GM19043 (cell line): ENCODE measurements around the gene INO80B.
"Not testable (repeated sequence)": the region's sequence is repeated elsewhere in the genome, so short reads cannot be mapped to it uniquely, and the experiment has no call there.

Source experiments
- ATAC-seq: cut with Tn5 transposase; IDR thresholded peaks from one replicate; pipeline ENCODE4 v1.9.1; 2021; ENCODE audit warnings: low read depth; ENCODE audit not compliant: unreplicated experiment

The INO80B gene

GRCh38 chr2:74447230-74447999, 7.5 kb upstream of the INO80B start:
- ATAC-seq = no peak

- no peak for ATAC-seq
Observed at GRCh38 chr2:74448771-74449170, 6.1 kb upstream of the INO80B start.

GRCh38 chr2:74450570-74451190, 4.2 kb upstream of the INO80B start:
- no peak for ATAC-seq

GRCh38 chr2:74457129-74457548, 2.3 kb downstream of the INO80B start:
- ATAC-seq = no peak

- ATAC-seq = peak; percentile 14
Observed at GRCh38 chr2:74457549-74458131, 2.8 kb downstream of the INO80B start.

- ATAC-seq = peak; percentile 81
Observed at GRCh38 chr2:74458132-74458937, 3.4 kb downstream of the INO80B start, which contains the start of gene WBP1. Gene WBP1, plus strand, starts transcription at chr2:74458438. Its CDS starts 165 bp downstream, at chr2:74458603.

GRCh38 chr2:74458938-74459363, 4.1 kb downstream of the INO80B start:
- no peak for ATAC-seq

- ATAC-seq = not testable (repeated sequence)
Observed at GRCh38 chr2:74459503-74460118, 4.7 kb downstream of the INO80B start.

- ATAC-seq = not testable (repeated sequence)
Observed at GRCh38 chr2:74460187-74460586, 5.3 kb downstream of the INO80B start.

GRCh38 chr2:74461187-74462053, 6.5 kb downstream of the INO80B start:
- ATAC-seq = no peak

GRCh38 chr2:74462054-74462785, 7.3 kb downstream of the INO80B start:
- ATAC-seq = no peak

- no peak for ATAC-seq
Observed at GRCh38 chr2:74462786-74463105, 7.9 kb downstream of the INO80B start.

- no peak for ATAC-seq
Observed at GRCh38 chr2:74464406-74464805, 9.5 kb downstream of the INO80B start.

- ATAC-seq = not testable (repeated sequence)
Observed at GRCh38 chr2:74470742-74471141, 15.9 kb downstream of the INO80B start.

- no peak for ATAC-seq
Observed at GRCh38 chr2:74471332-74472065, 16.6 kb downstream of the INO80B start.

GRCh38 chr2:74472086-74472944, 17.4 kb downstream of the INO80B start, which contains the start of gene MRPL53:
Gene MRPL53, minus strand, starts transcription at chr2:74472680. Its CDS starts 20 bp downstream, at chr2:74472660.
- ATAC-seq = peak; percentile 88

- ATAC-seq = no peak
Observed at GRCh38 chr2:74472945-74473258, 18.0 kb downstream of the INO80B start.
